Astrocyte of the cerebellum (primary cell): Measurements from ENCODE around the gene CSTPP1.

Source experiments
- DNase-seq: peaks from one replicate; pipeline ENCODE4 v3.0.0-alpha.2; 2011; ENCODE audit warnings: low read depth
- H3K4me3 ChIP-seq: 2 replicates; pipeline ENCODE4 v1.5.1; 2011; ENCODE audit warnings: mild to moderate bottlenecking, low read depth, low read length, moderate library complexity
- CTCF ChIP-seq: IDR thresholded peaks from 2 replicates; pipeline ENCODE4 v1.5.1; 2012; ENCODE audit warnings: low read length, low read depth, moderate library complexity, mild to moderate bottlenecking; ENCODE audit errors: missing control alignments
- in situ Hi-C: cut with HindIII; loops from 2 replicates; pipeline ENCODE4 v1.10.0; 2017; ENCODE audit warnings: low sequenced_read_pairs

Gene CSTPP1

GRCh38 chr11:46976182-46976854, 39.8 kb downstream of the CSTPP1 start:
- in situ Hi-C loops: no loop called here
- TF ChIP-seq CTCF: no peak
- H3K4me3 ChIP-seq: no peak overlapping the region
- no peak for DNase-seq

GRCh38 chr11:46977038-46977813, 40.7 kb downstream of the CSTPP1 start:
- in situ Hi-C loops: no loop called here
- no peak for DNase-seq
- no peak overlapping the region for H3K4me3 ChIP-seq
- TF ChIP-seq CTCF: no peak

GRCh38 chr11:46978005-46978491, 41.5 kb downstream of the CSTPP1 start:
- in situ Hi-C loops: no loop called here
- TF ChIP-seq CTCF: no peak
- H3K4me3 ChIP-seq: no peak overlapping the region
- DNase-seq: no peak

GRCh38 chr11:46979358-46979757, 42.8 kb downstream of the CSTPP1 start:
- DNase-seq: no peak
- in situ Hi-C loops: no loop called here
- no peak for TF ChIP-seq CTCF
- no peak overlapping the region for H3K4me3 ChIP-seq

GRCh38 chr11:46981436-46981835, 44.9 kb downstream of the CSTPP1 start:
- in situ Hi-C loops: no loop called here
- no peak overlapping the region for H3K4me3 ChIP-seq
- DNase-seq: no peak
- TF ChIP-seq CTCF: no peak

GRCh38 chr11:46982797-46983452, 46.4 kb downstream of the CSTPP1 start:
- no peak overlapping the region for H3K4me3 ChIP-seq
- no peak for TF ChIP-seq CTCF
- no peak for DNase-seq
- in situ Hi-C loops: no loop called here
